ENCODE data around the gene NDUFS4. TPM values are rescaled to one million over a fixed set of nuclear protein-coding genes. Genes with fewer than 3 reads are reported as not detected.
"Not testable (repeated sequence)": the region's sequence is repeated elsewhere in the genome, so short reads cannot be mapped to it uniquely, and the experiment has no call there.

The NDUFS4 gene
- total RNA-seq, 1 donor from 2014 or later: 54.6 TPM

DNA sequence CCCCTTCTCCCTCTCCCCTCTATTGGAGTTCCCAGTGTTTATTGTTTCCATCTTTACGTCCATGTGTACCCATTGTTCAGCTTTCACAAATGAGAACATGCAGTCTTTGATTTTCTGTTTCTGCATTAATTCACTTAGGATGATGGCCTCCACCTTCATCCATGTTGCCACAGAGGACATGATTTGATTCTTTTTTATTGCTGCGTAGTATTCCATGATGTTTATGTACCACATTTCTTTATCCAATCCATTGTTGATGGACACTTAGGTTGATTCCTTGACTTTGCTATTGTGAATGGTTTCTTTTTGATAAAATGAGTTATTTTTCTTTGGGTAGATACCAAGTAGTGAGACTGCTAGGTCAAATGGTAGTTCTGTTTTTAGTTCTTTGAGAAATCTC lies 88.9 kb downstream of the NDUFS4 start:
- no peaks in the 10 kb centered on the region for H3K4me1 ChIP-seq
- no peak overlapping the region for H3K27ac ChIP-seq
- no peak for DNase-seq
- no peaks in the 10 kb centered on the region for H3K9me3 ChIP-seq
- peaks cover 7% of the 10 kb centered on the region for H3K36me3 ChIP-seq
- H3K27me3 ChIP-seq (ENCODE audit: low read depth): no peaks in the 10 kb centered on the region
- H3K4me3 ChIP-seq: no peak overlapping the region
- ATAC-seq: no peak
- TF ChIP-seq, protein P1, sequence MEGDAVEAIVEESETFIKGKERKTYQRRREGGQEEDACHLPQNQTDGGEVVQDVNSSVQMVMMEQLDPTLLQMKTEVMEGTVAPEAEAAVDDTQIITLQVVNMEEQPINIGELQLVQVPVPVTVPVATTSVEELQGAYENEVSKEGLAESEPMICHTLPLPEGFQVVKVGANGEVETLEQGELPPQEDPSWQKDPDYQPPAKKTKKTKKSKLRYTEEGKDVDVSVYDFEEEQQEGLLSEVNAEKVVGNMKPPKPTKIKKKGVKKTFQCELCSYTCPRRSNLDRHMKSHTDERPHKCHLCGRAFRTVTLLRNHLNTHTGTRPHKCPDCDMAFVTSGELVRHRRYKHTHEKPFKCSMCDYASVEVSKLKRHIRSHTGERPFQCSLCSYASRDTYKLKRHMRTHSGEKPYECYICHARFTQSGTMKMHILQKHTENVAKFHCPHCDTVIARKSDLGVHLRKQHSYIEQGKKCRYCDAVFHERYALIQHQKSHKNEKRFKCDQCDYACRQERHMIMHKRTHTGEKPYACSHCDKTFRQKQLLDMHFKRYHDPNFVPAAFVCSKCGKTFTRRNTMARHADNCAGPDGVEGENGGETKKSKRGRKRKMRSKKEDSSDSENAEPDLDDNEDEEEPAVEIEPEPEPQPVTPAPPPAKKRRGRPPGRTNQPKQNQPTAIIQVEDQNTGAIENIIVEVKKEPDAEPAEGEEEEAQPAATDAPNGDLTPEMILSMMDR (IDR thresholded peaks at IDR 0.05): no peak
- intact Hi-C loops (cut with DNase I): no loop called here

DNA sequence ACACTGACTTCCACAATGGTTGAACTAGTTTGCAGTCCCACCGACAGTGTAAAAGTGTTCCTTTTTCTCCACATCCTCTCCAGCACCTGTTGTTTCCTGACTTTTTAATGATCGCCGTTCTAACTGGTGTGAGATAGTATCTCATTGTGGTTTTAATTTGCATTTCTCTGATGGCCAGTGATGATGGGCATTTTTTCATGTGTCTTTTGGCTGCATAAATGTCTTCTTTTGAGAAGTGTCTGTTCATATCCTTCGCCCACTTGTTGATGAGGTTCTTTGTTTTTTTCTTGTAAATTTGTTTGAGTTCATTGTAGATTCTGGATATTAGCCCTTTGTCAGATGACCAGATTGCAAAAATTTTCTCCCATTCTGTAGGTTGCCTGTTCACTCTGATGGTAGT lies 100.1 kb downstream of the NDUFS4 start:
- DNase-seq; H3K27me3 ChIP-seq (ENCODE audit: low read depth); H3K4me1 ChIP-seq; H3K9me3 ChIP-seq; H3K4me3 ChIP-seq; ATAC-seq; intact Hi-C loops (cut with DNase I); H3K27ac ChIP-seq; H3K36me3 ChIP-seq: not testable (repeated sequence)

DNA sequence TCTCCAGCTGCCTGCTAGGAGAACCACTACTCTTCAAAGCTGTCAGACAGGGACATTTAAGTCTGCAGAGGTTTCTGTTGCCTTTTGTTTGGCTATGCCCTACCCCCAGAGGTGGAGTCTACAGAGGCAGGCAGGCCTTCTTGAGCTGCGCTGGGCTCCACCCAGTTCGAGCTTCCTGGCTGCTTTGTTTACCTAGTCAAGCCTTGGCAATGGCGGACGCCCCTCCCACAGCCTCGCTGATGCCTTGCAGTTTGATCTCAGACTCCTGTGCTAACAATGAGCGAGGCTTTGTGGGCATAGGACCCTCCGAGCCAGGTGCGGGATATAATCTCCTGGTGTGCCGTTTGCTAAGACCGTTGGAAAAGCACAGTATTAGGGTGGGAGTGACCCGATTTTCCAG lies 104.9 kb downstream of the NDUFS4 start:
- H3K4me1 ChIP-seq; H3K9me3 ChIP-seq; H3K27me3 ChIP-seq (ENCODE audit: low read depth); H3K36me3 ChIP-seq; ATAC-seq; H3K27ac ChIP-seq; DNase-seq; intact Hi-C loops (cut with DNase I); H3K4me3 ChIP-seq: not testable (repeated sequence)

DNA sequence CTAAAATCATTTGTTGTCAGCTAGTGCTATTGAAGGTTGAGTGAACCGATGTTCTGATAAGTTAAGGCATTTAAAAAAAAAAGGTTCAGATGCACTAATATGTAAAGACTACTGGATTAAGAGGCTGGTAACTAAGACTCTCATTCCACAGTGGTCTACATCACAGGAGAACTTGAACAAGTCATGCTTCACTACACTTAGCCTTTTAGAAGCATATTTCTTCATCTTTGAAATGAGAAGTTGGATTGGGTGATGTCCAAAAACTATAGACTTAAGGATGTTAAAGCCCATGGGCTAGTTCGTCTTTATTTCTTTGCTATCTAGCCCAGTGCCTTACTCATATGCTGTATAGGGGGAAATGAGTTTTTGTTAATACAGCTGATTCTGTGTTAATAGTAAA lies 107.2 kb downstream of the NDUFS4 start:
- H3K4me1 ChIP-seq: no peaks in the 10 kb centered on the region
- peaks cover 4% of the 10 kb centered on the region for H3K36me3 ChIP-seq
- peaks cover 7% of the 10 kb centered on the region for H3K9me3 ChIP-seq
- no peaks in the 10 kb centered on the region for H3K27me3 ChIP-seq (ENCODE audit: low read depth)
- no peak for ATAC-seq
- TF ChIP-seq, protein P1 (IDR thresholded peaks at IDR 0.05): no peak
- H3K27ac ChIP-seq: no peak overlapping the region
- intact Hi-C loops (cut with DNase I): no loop called here
- no peak overlapping the region for H3K4me3 ChIP-seq
- no peak for DNase-seq

DNA sequence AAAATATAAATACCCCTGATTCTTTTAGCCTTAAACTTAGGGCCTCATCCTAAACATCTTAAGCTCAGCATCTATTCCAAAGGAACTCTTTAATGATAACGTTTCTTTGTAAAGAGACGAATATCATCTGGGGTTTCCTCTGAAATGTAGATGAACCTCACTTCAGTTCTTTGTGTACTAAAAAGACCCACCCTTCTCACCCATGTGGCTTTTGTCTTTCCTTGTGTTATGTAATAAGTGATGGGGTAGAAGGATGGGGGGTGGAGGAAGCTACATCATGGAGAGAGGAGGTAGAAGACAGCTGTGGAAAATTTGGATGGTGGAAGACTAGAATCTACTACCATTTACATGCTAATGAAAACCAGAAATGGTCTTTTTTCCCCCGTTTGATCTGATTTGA lies 111.0 kb downstream of the NDUFS4 start:
- Histone ChIP-seq H3K4me3 (no peak overlapping the region), H3K27me3 (ENCODE audit: low read depth) (no peaks in the 10 kb centered on the region), H3K36me3 (peaks cover 4% of the 10 kb centered on the region), H3K4me1 (no peaks in the 10 kb centered on the region), H3K27ac (no peak overlapping the region), H3K9me3 (no peaks in the 10 kb centered on the region)
- DNase-seq (no peak), ATAC-seq (no peak)
- TF ChIP-seq, protein P1 (IDR thresholded peaks at IDR 0.05): no peak
- intact Hi-C loops (cut with DNase I): no loop called here

DNA sequence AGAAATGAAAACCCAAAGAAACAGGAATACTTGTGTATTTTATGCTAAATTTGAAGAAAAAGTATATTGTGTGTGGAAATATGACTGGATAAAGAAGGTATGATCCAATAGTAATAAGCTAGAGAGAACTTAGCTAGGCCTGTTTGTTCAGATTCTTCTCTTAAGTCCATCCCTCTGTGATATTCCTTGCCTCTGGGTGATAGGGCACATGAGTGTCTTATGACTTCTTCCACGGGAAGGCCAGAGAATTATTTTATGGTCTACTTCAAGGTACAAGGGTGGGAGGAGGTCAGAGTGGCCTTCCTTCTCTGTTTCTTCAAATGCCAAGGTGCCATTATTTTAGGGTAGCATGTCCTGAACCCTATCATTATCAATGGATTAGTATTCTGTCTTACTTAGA lies 113.7 kb downstream of the NDUFS4 start:
- intact Hi-C loops (cut with DNase I): no loop called here

More for the DNA sequence above, 113.7 kb downstream of the NDUFS4 start:
- H3K4me1 ChIP-seq: no peaks in the 10 kb centered on the region
- TF ChIP-seq, protein P1 (IDR thresholded peaks at IDR 0.05): no peak
- H3K36me3 ChIP-seq: no peaks in the 10 kb centered on the region
- no peak overlapping the region for H3K4me3 ChIP-seq
- no peak for DNase-seq
- H3K9me3 ChIP-seq: no peaks in the 10 kb centered on the region
- H3K27me3 ChIP-seq (ENCODE audit: low read depth): no peaks in the 10 kb centered on the region
- ATAC-seq: no peak
- H3K27ac ChIP-seq: no peak overlapping the region

All from lower lobe of right lung (tissue), 2 donors.